ENCODE measurements around the gene MOB3B.
A peak's percentile ranks its signal among the peaks of the same experiment; 100 is the strongest.

Gene MOB3B

DNA sequence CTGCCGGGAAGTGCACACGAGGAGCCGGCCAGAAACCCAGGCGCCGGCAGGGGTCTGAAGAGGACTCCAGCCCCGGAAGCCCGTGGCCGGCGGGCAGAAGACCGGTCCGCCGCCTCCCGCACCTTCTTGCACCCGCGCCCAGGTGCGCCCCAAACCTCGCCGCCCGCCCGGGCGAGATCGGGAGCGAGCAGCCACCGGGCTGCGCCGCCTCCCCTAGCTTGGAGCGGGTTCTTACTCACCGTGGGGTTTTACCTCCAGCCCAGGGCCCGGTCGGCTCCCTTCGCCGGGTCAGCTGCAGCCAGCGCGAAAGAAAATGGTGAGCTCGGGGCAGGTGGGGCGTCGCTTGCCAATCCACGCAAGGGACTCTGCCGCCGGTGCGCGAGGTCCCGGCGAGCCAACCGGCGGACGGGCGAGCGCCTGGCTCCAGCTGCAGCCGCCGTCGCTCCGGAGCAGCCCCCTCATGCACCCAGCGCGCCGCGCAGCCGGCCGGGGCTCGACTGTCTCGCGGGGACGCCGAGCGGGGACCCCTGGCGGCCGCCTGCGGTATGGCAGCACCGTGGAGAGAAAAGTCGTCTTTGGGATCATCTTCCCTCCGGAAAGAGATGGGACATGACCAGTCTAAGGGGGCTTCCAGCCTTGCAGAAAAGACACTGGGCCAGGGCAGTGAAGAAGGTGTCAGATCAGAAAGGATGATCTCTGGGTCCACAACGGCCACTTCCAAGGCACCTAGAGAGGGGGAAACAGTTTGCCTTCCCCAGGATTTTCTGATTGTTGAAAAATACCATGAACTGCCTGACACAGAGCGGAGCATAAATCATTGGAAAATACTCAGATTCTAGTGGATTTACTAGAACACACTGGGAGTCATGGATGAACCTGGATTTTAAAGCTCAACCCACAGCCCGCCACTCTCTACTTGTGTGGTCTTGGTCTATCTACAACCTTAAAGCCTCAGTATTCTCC is at the start of gene MOB3B:
Gene MOB3B, minus strand, starts transcription at position 499 of the 963 bp plus-strand sequence. CDS start 74,264 bp downstream, outside the sequence.
- H3K36me3 ChIP-seq (ENCODE audit: control insufficient read depth, insufficient read depth, low read length): no peaks in the 10 kb centered on the region
- H3K9me3 ChIP-seq (ENCODE audit: control insufficient read depth, insufficient read depth, low read depth, low read length): no peaks in the 10 kb centered on the region
- H3K9ac ChIP-seq (ENCODE audit: low read length): peak within 1 kb of the TSS; percentile 77

DNA sequence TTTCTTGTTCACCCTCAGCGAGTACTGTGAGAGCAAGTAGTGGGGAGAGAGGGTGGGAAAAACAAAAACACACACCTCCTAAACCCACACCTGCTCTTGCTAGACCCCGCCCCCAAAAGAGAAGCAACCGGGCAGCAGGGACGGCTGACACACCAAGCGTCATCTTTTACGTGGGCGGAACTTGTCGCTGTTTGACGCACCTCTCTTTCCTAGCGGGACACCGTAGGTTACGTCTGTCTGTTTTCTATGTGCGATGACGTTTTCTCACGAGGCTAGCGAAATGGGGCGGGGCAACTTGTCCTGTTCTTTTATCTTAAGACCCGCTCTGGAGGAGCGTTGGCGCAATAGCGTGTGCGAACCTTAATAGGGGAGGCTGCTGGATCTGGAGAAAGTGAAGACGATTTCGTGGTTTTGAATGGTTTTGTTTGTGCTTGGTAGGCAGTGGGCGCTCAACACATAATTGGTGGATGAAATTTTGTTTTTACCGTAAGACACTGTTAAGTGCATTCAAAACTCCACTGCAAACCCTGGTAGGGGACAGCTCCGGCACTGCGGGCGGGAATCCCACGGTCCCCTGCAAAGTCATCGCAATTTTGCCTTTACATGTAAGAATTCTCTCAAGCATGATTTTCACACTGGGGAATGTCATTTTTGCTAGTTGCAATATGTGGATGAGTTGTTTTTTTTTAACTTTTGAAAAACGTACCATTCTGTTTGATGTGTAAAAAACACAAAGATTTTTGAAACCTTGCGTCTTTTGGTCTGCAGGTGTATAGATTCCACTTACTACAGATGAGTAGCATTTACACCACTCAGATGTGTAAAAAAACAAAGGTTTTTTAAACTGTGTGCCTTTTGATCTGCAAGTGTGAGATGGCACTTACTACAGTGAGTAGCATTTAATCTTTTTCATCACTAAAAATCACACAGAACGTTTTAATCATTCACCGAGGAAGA is 44.3 kb upstream of the MOB3B start:
- Histone ChIP-seq H3K4me1 (ENCODE audit: control insufficient read depth, insufficient read depth, low read length) (peaks cover 10% of the 10 kb centered on the region; the same call in 1 of the 2 replicates), H3K9me3 (ENCODE audit: control insufficient read depth, insufficient read depth, low read depth, low read length) (peaks cover 17% of the 10 kb centered on the region), H3K27ac (ENCODE audit: low read depth, low read length) (0 out of 2 replicates have a peak overlapping the region, but pooled peaks have one; percentile 38), H3K27me3 (ENCODE audit: control insufficient read depth, insufficient read depth, low read length) (0 out of 2 replicates have a peak, but pooled peaks cover 3% of the 10 kb centered on the region), H3K4me3 (ENCODE audit: low read depth, low read length) (peak overlapping the region; percentile 73), H3K9ac (ENCODE audit: low read length) (peak overlapping the region; percentile 74), H3K36me3 (ENCODE audit: control insufficient read depth, insufficient read depth, low read length) (no peaks in the 10 kb centered on the region)

More for the DNA sequence above, at the start of gene MOB3B:
- peak within 1 kb of the TSS; percentile 51; the same call in 1 of the 2 replicates for H3K27ac ChIP-seq (ENCODE audit: low read depth, low read length)
- H3K4me1 ChIP-seq (ENCODE audit: control insufficient read depth, insufficient read depth, low read length): peaks cover 20% of the 10 kb centered on the region
- peak within 1 kb of the TSS; percentile 75 for H3K4me3 ChIP-seq (ENCODE audit: low read depth, low read length)
- H3K27me3 ChIP-seq (ENCODE audit: control insufficient read depth, insufficient read depth, low read length): peaks cover 10% of the 10 kb centered on the region; the same call in 1 of the 2 replicates

DNA sequence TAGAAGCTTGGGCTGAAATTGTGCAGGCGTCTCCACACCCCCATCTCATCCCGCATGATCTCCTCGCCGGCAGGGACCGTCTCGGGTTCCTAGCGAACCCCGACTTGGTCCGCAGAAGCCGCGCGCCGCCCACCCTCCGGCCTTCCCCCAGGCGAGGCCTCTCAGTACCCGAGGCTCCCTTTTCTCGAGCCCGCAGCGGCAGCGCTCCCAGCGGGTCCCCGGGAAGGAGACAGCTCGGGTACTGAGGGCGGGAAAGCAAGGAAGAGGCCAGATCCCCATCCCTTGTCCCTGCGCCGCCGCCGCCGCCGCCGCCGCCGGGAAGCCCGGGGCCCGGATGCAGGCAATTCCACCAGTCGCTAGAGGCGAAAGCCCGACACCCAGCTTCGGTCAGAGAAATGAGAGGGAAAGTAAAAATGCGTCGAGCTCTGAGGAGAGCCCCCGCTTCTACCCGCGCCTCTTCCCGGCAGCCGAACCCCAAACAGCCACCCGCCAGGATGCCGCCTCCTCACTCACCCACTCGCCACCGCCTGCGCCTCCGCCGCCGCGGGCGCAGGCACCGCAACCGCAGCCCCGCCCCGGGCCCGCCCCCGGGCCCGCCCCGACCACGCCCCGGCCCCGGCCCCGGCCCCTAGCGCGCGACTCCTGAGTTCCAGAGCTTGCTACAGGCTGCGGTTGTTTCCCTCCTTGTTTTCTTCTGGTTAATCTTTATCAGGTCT is 43.5 kb upstream of the MOB3B start, which contains the start of gene C9orf72:
Gene C9orf72, minus strand, starts transcription at position 564 of the 716 bp plus-strand sequence. CDS start 6,361 bp downstream, outside the sequence.
- H3K9ac ChIP-seq (ENCODE audit: low read length): peak within 1 kb of the TSS; percentile 87
- H3K4me1 ChIP-seq (ENCODE audit: control insufficient read depth, insufficient read depth, low read length): peaks cover 10% of the 10 kb centered on the region; the same call in 1 of the 2 replicates
- no peaks in the 10 kb centered on the region for H3K36me3 ChIP-seq (ENCODE audit: control insufficient read depth, insufficient read depth, low read length)
- H3K27ac ChIP-seq (ENCODE audit: low read depth, low read length): peak within 1 kb of the TSS; percentile 46; the same call in 1 of the 2 replicates
- peak within 1 kb of the TSS; percentile 73 for H3K4me3 ChIP-seq (ENCODE audit: low read depth, low read length)
- peaks cover 8% of the 10 kb centered on the region for H3K9me3 ChIP-seq (ENCODE audit: control insufficient read depth, insufficient read depth, low read depth, low read length)
- H3K27me3 ChIP-seq (ENCODE audit: control insufficient read depth, insufficient read depth, low read length): 0 out of 2 replicates have a peak, but pooled peaks cover 3% of the 10 kb centered on the region

DNA sequence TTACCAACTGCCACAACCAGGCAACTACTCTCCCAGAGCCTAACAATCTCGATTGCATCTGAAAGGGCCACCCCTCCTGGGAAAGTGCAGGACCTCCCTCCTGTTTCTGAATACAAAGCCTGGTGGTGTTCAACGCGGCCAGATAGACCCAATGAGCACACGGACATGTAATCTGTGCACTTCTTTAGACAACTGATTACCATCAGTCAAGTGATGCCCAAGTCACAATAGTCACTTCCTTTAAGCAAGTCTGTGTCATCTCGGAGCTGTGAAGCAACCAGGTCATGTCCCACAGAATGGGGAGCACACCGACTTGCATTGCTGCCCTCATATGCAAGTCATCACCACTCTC is 42.9 kb upstream of the MOB3B start:
- peak overlapping the region; percentile 87 for H3K9ac ChIP-seq (ENCODE audit: low read length)
- peak overlapping the region; percentile 73 for H3K4me3 ChIP-seq (ENCODE audit: low read depth, low read length)
- H3K27ac ChIP-seq (ENCODE audit: low read depth, low read length): peak overlapping the region; percentile 46; the same call in 1 of the 2 replicates
- no peaks in the 10 kb centered on the region for H3K36me3 ChIP-seq (ENCODE audit: control insufficient read depth, insufficient read depth, low read length)
- H3K9me3 ChIP-seq (ENCODE audit: control insufficient read depth, insufficient read depth, low read depth, low read length): peaks cover 7% of the 10 kb centered on the region; the same call in 1 of the 2 replicates
- H3K4me1 ChIP-seq (ENCODE audit: control insufficient read depth, insufficient read depth, low read length): peaks cover 10% of the 10 kb centered on the region; the same call in 1 of the 2 replicates
- 0 out of 2 replicates have a peak, but pooled peaks cover 3% of the 10 kb centered on the region for H3K27me3 ChIP-seq (ENCODE audit: control insufficient read depth, insufficient read depth, low read length)

DNA sequence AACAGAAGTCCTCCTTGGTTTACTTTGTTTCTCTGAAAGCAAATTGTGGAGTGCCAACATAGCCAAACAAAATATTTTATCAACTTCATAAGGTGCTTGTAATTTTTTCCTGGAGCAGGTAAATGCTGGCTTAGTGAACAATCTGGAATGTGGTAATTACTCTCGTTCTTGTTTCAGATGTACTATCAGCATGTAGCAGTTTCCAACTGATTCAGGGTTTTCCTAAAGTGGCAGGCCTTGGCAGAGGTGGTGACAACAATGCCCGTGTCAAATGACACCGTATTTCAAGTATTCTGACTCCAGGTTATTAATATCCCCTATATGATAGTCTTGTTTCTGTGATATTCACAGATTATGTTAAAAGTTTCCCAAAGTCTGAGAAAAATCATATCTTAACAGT is 42.4 kb upstream of the MOB3B start:
- 0 out of 2 replicates have a peak, but pooled peaks cover 3% of the 10 kb centered on the region for H3K27me3 ChIP-seq (ENCODE audit: control insufficient read depth, insufficient read depth, low read length)
- H3K9me3 ChIP-seq (ENCODE audit: control insufficient read depth, insufficient read depth, low read depth, low read length): peaks cover 4% of the 10 kb centered on the region; the same call in 1 of the 2 replicates
- H3K4me1 ChIP-seq (ENCODE audit: control insufficient read depth, insufficient read depth, low read length): peaks cover 10% of the 10 kb centered on the region; the same call in 1 of the 2 replicates
- H3K36me3 ChIP-seq (ENCODE audit: control insufficient read depth, insufficient read depth, low read length): 0 out of 2 replicates have a peak, but pooled peaks cover under 1% of the 10 kb centered on the region
- no peak overlapping the region for H3K27ac ChIP-seq (ENCODE audit: low read depth, low read length)
- no peak overlapping the region for H3K9ac ChIP-seq (ENCODE audit: low read length)
- H3K4me3 ChIP-seq (ENCODE audit: low read depth, low read length): peak overlapping the region; percentile 73

DNA sequence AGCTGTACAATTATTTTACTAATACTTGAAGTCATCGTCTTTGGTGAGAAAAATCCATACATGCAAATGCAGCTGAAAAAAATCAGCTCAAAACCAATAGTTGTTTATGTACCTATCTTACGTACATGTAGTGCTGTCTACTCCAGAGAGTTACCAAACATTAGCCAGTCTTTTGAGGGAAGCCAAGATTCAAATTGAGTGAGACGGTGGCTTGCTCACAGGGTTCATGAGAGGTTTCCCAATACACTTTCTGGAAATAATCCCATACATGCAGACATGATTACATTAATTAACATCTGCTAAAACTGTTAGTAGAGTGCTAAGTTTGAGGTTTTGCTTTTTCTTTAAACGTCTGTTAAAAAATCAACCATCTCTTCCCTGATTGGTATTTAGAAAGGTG is 41.4 kb upstream of the MOB3B start:
- 0 out of 2 replicates have a peak, but pooled peaks cover 3% of the 10 kb centered on the region for H3K27me3 ChIP-seq (ENCODE audit: control insufficient read depth, insufficient read depth, low read length)
- H3K9me3 ChIP-seq (ENCODE audit: control insufficient read depth, insufficient read depth, low read depth, low read length): no peaks in the 10 kb centered on the region
- H3K4me1 ChIP-seq (ENCODE audit: control insufficient read depth, insufficient read depth, low read length): peaks cover 10% of the 10 kb centered on the region; the same call in 1 of the 2 replicates
- H3K27ac ChIP-seq (ENCODE audit: low read depth, low read length): no peak overlapping the region
- no peak overlapping the region for H3K4me3 ChIP-seq (ENCODE audit: low read depth, low read length)
- peaks cover 11% of the 10 kb centered on the region for H3K36me3 ChIP-seq (ENCODE audit: control insufficient read depth, insufficient read depth, low read length)
- H3K9ac ChIP-seq (ENCODE audit: low read length): no peak overlapping the region

DNA sequence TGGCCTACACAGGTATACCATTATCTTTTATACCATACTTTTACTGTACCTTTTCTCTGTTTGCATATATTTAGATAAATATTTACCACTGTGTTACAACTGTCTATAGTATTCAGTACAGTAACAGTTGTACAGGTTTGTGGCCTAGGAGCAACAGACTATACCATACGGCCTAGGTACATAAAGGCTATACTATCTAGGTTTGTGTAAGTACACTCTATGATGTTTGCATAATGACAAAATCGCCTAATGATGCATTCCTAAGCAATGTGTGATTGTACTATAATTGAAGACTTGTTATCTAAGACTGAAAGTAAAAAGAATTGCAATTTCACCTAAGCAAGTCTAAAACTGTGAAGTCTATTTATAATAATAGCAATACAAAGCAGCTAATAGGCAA is 39.8 kb upstream of the MOB3B start:
- Histone ChIP-seq H3K4me3 (ENCODE audit: low read depth, low read length) (no peak overlapping the region), H3K9ac (ENCODE audit: low read length) (no peak overlapping the region), H3K27me3 (ENCODE audit: control insufficient read depth, insufficient read depth, low read length) (no peaks in the 10 kb centered on the region), H3K27ac (ENCODE audit: low read depth, low read length) (no peak overlapping the region), H3K9me3 (ENCODE audit: control insufficient read depth, insufficient read depth, low read depth, low read length) (no peaks in the 10 kb centered on the region), H3K36me3 (ENCODE audit: control insufficient read depth, insufficient read depth, low read length) (peaks cover 20% of the 10 kb centered on the region), H3K4me1 (ENCODE audit: control insufficient read depth, insufficient read depth, low read length) (peaks cover 10% of the 10 kb centered on the region; the same call in 1 of the 2 replicates)

GRCh38 chr9:27566118-27566517 is 36.5 kb upstream of the MOB3B start:
- H3K4me3 ChIP-seq (ENCODE audit: low read depth, low read length): no peak overlapping the region
- no peaks in the 10 kb centered on the region for H3K27me3 ChIP-seq (ENCODE audit: control insufficient read depth, insufficient read depth, low read length)
- H3K9ac ChIP-seq (ENCODE audit: low read length): no peak overlapping the region
- H3K9me3 ChIP-seq (ENCODE audit: control insufficient read depth, insufficient read depth, low read depth, low read length): no peaks in the 10 kb centered on the region
- H3K36me3 ChIP-seq (ENCODE audit: control insufficient read depth, insufficient read depth, low read length): peaks cover 29% of the 10 kb centered on the region
- no peaks in the 10 kb centered on the region for H3K4me1 ChIP-seq (ENCODE audit: control insufficient read depth, insufficient read depth, low read length)
- no peak overlapping the region for H3K27ac ChIP-seq (ENCODE audit: low read depth, low read length)

- Histone ChIP-seq H3K9ac (ENCODE audit: low read length) (no peak overlapping the region), H3K4me1 (ENCODE audit: control insufficient read depth, insufficient read depth, low read length) (no peaks in the 10 kb centered on the region), H3K9me3 (ENCODE audit: control insufficient read depth, insufficient read depth, low read depth, low read length) (no peaks in the 10 kb centered on the region), H3K27ac (ENCODE audit: low read depth, low read length) (no peak overlapping the region), H3K4me3 (ENCODE audit: low read depth, low read length) (no peak overlapping the region), H3K36me3 (ENCODE audit: control insufficient read depth, insufficient read depth, low read length) (peaks cover 33% of the 10 kb centered on the region), H3K27me3 (ENCODE audit: control insufficient read depth, insufficient read depth, low read length) (no peaks in the 10 kb centered on the region)
Observed at GRCh38 chr9:27565696-27566095, 36.1 kb upstream of the MOB3B start.

GRCh38 chr9:27564670-27565069 is 35.1 kb upstream of the MOB3B start:
- no peaks in the 10 kb centered on the region for H3K27me3 ChIP-seq (ENCODE audit: control insufficient read depth, insufficient read depth, low read length)
- H3K4me1 ChIP-seq (ENCODE audit: control insufficient read depth, insufficient read depth, low read length): no peaks in the 10 kb centered on the region
- H3K4me3 ChIP-seq (ENCODE audit: low read depth, low read length): no peak overlapping the region
- no peaks in the 10 kb centered on the region for H3K9me3 ChIP-seq (ENCODE audit: control insufficient read depth, insufficient read depth, low read depth, low read length)
- H3K36me3 ChIP-seq (ENCODE audit: control insufficient read depth, insufficient read depth, low read length): peaks cover 41% of the 10 kb centered on the region
- no peak overlapping the region for H3K27ac ChIP-seq (ENCODE audit: low read depth, low read length)
- H3K9ac ChIP-seq (ENCODE audit: low read length): no peak overlapping the region

Data from HUES6 (cell line).